ENCODE results near the gene ARRB2.
"Not testable (repeated sequence)": the region's sequence is repeated elsewhere in the genome, so short reads cannot be mapped to it uniquely, and the experiment has no call there.

Gene ARRB2

DNA sequence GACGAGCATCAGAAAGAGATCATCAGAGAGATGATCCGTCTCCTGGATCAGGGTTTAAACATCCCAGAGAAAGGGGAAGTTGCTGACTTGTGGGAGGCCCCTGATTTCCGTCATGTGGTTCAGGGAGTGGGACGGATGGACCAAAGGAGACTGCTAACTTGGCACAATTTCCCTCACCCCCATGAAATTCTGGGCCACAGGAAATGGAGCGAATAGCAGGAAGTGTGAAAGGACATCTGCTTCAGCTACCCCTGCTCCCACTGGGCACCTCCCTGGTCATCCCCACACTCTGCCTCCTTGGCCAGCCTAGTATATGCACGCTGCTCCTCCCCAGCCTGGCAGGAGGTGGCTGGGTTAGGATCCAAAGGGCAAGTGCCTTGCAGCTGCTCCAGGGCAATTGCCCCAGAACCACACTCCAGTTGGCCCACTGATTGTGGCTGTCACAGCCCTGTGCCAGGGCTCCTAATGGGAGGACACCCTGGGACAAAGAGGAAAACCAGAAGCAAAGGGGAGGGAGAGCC lies 1.3 kb downstream of the ARRB2 start:
- peak overlapping the region; percentile 83 for H3K27ac Mint-ChIP-seq
- H3K4me1 Mint-ChIP-seq, result peaks cover 60% of the 10 kb centered on the region
- H3K9me3 Mint-ChIP-seq, result no peaks in the 10 kb centered on the region
- H3K4me3 Mint-ChIP-seq, result peak overlapping the region; percentile 96
- H3K27me3 Mint-ChIP-seq, result no peaks in the 10 kb centered on the region
- ATAC-seq, result no peak
- no peak for DNase-seq
- peaks cover 22% of the 10 kb centered on the region for H3K36me3 Mint-ChIP-seq (ENCODE audit: low read depth)

DNA sequence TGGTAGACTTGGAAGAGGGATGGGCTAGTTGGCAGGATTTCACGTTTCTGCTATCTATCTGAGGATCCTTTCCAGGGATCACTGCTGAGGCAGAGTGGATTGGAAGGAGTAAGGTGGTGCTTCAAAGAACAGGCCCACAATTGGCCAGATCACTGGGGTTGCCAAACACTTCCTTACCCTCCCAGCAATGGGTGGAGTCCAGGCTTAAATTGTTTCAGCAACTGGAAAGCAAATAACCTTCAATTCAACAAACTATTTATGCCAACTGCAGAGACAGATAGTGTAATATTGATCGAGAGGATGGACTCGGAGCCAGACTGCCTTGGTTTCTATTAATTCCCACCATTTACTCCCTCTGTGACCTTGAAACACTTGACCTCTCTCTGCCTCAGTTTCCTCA lies 2.1 kb downstream of the ARRB2 start:
- Mint-ChIP-seq H3K4me3 (peak overlapping the region; percentile 96), H3K4me1 (peaks cover 58% of the 10 kb centered on the region), H3K9me3 (no peaks in the 10 kb centered on the region), H3K36me3 (ENCODE audit: low read depth) (peaks cover 30% of the 10 kb centered on the region), H3K27me3 (no peaks in the 10 kb centered on the region), H3K27ac (peak overlapping the region; percentile 83)
- no peak for ATAC-seq
- DNase-seq, result no peak

DNA sequence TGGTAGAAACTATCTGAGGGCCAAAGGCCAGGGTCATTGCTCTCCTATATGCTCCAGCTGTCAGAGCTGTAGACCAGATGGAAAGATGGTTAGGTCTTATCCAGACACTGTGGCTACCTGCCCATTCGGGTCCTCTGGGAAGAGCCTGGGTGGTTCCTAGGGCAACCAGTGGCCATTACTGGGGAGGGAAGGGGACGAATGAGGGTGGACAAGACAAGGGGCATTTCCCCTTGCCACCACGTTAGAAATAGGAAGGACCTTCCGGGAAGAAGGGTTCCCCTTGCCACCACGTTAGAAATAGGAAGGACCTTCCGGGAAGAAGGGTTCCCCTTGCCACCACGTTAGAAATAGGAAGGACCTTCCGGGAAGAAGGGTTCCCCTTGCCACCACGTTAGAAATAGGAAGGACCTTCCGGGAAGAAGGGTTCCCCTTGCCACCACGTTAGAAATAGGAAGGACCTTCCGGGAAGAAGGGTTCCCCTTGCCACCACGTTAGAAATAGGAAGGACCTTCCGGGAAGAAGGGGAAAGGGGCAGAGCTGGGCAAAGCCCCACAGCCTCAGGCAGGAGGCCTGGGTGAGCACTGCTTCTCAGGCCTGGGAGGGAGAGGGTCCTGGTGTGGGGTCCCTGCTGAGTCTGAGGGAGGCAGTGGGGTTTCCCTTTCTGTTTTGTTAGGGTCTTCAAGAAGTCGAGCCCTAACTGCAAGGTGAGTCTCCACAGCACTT lies 4.1 kb downstream of the ARRB2 start:
- H3K9me3 Mint-ChIP-seq, H3K27me3 Mint-ChIP-seq, DNase-seq, ATAC-seq: not testable (repeated sequence)
- Mint-ChIP-seq H3K4me3 (peak overlapping the region; percentile 76), H3K4me1 (peaks cover 49% of the 10 kb centered on the region), H3K36me3 (ENCODE audit: low read depth) (peaks cover 39% of the 10 kb centered on the region), H3K27ac (peak overlapping the region; percentile 93)

DNA sequence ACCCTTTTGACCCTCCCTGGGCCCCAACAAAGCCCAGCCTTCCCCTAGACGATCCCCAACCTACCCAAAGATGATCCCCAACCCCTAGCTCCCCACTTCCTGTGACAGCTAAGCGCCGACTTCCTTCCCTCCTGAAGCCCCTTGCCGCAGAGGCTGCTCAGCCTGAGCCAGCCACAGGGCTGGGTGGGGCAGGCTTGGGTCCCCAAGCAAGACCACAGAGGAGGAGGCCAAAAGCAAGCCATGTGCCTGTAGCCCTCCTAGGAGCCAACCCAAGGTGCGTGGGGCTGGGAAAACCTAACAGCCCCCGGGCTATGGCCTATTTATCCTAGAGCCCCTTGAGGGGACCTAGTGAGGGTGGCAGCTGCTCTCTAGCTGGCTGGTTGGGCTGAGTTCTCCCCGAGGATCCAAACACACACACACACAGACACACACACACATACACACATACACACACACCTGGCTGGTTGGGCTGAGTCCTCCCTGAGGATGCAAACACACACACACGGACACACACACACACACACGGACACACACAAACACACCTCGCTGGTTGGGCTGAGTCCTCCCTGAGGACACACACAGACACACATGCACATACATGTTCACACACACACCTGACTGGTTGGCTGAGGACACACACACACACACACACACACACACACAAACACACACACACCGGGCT lies 4.8 kb downstream of the ARRB2 start:
- ATAC-seq (peak; percentile 22), DNase-seq (peak; percentile 57)
- H3K36me3 Mint-ChIP-seq (ENCODE audit: low read depth), result peaks cover 36% of the 10 kb centered on the region
- H3K27me3 Mint-ChIP-seq, result no peaks in the 10 kb centered on the region
- H3K4me1 Mint-ChIP-seq, result peaks cover 45% of the 10 kb centered on the region
- H3K4me3 Mint-ChIP-seq, result peak overlapping the region; percentile 76
- H3K9me3 Mint-ChIP-seq, result no peaks in the 10 kb centered on the region
- H3K27ac Mint-ChIP-seq, result peak overlapping the region; percentile 93

DNA sequence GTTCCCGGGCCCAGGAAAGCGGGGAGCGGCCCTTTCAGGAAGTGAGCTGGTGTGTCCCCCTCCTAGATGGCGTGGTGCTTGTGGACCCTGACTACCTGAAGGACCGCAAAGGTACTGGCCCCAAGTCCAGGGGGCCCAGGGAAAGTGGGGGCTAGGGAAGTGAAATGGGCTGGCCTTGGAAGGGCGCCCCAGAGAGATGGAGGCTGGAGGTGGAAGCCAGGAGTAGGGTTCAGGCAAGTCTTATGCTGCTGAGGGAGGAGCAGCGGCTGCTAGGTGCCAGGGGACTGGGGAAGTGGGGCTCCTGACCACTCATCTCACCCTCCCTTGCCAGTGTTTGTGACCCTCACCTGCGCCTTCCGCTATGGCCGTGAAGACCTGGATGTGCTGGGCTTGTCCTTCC lies 5.6 kb downstream of the ARRB2 start:
- H3K4me1 Mint-ChIP-seq, result peaks cover 44% of the 10 kb centered on the region
- peaks cover 40% of the 10 kb centered on the region for H3K36me3 Mint-ChIP-seq (ENCODE audit: low read depth)
- no peak overlapping the region for H3K4me3 Mint-ChIP-seq
- no peaks in the 10 kb centered on the region for H3K9me3 Mint-ChIP-seq
- DNase-seq, result no peak
- H3K27me3 Mint-ChIP-seq, result no peaks in the 10 kb centered on the region
- peak overlapping the region; percentile 93 for H3K27ac Mint-ChIP-seq
- ATAC-seq, result no peak

DNA sequence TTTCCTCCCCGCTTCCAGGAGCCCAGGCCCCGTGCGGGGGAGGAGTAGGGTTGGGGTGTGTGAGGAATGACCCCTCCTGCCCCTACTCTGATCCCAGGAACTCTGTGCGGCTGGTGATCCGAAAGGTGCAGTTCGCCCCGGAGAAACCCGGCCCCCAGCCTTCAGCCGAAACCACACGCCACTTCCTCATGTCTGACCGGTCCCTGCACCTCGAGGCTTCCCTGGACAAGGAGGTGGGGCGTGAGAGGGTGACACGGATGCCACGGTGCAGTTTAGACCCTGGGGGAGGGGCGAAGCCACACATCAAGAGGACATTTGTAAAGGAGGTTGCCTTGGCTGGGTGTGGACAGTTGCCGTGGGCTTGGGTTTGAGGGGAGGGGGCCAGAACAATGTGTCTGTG lies 7.4 kb downstream of the ARRB2 start:
- Mint-ChIP-seq H3K9me3 (no peaks in the 10 kb centered on the region), H3K27ac (no peak overlapping the region), H3K4me3 (no peak overlapping the region), H3K4me1 (peaks cover 28% of the 10 kb centered on the region), H3K36me3 (ENCODE audit: low read depth) (peaks cover 37% of the 10 kb centered on the region), H3K27me3 (no peaks in the 10 kb centered on the region)
- ATAC-seq (no peak), DNase-seq (no peak)

- Mint-ChIP-seq H3K4me1 (peaks cover 23% of the 10 kb centered on the region), H3K36me3 (ENCODE audit: low read depth) (peaks cover 37% of the 10 kb centered on the region), H3K27me3 (no peaks in the 10 kb centered on the region), H3K4me3 (no peak overlapping the region), H3K9me3 (no peaks in the 10 kb centered on the region), H3K27ac (no peak overlapping the region)
- no peak for ATAC-seq
- DNase-seq, result no peak
Observed at GRCh38 chr17:4718276-4718675, 7.8 kb downstream of the ARRB2 start.

- H3K27me3 Mint-ChIP-seq, result no peaks in the 10 kb centered on the region
- ATAC-seq (no peak), DNase-seq (no peak)
- H3K9me3 Mint-ChIP-seq, result no peaks in the 10 kb centered on the region
- H3K27ac Mint-ChIP-seq, result no peak overlapping the region
- H3K4me1 Mint-ChIP-seq, result peaks cover 16% of the 10 kb centered on the region
- H3K36me3 Mint-ChIP-seq (ENCODE audit: low read depth), result peaks cover 36% of the 10 kb centered on the region
- H3K4me3 Mint-ChIP-seq, result no peak overlapping the region
Observed at GRCh38 chr17:4719146-4719545, 8.7 kb downstream of the ARRB2 start.

DNA sequence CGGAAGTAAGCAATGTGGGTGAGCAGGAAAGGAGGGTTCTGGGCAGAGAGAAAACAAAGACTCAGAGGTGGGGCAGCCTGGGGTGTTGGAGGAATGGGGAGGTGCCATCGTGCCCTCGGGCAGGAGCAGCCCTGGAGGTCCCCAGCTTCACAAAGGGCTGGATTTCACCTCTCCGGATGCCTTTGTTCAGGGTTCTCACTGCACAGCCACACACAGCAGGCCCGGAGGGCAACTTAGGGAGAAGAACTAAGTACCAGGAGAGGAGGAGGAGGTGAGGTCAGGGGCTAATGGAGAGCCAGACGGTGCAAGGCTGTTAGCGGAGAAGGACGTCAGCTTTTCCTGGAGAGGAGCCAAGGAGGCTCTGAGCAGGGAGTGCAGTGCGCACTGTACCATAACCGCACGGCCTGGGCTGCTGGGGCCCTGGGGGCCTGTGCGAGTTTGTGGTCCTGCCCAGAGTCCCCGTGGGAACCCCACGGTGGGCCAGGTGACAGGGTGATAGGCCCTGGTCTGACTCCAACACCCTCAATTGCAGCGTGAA lies 9.3 kb downstream of the ARRB2 start:
- DNase-seq (no peak), ATAC-seq (no peak)
- peaks cover 34% of the 10 kb centered on the region for H3K36me3 Mint-ChIP-seq (ENCODE audit: low read depth)
- H3K27ac Mint-ChIP-seq, result no peak overlapping the region
- no peaks in the 10 kb centered on the region for H3K9me3 Mint-ChIP-seq
- no peaks in the 10 kb centered on the region for H3K27me3 Mint-ChIP-seq
- no peak overlapping the region for H3K4me3 Mint-ChIP-seq
- H3K4me1 Mint-ChIP-seq, result peaks cover 13% of the 10 kb centered on the region

- Mint-ChIP-seq H3K36me3 (ENCODE audit: low read depth) (peaks cover 27% of the 10 kb centered on the region), H3K4me3 (no peak overlapping the region), H3K27me3 (no peaks in the 10 kb centered on the region), H3K27ac (peak overlapping the region; percentile 54), H3K9me3 (no peaks in the 10 kb centered on the region), H3K4me1 (peaks cover 5% of the 10 kb centered on the region)
- DNase-seq (no peak), ATAC-seq (no peak)
Observed at GRCh38 chr17:4720787-4721186, 10.4 kb downstream of the ARRB2 start.

- Mint-ChIP-seq H3K9me3 (no peaks in the 10 kb centered on the region), H3K27me3 (no peaks in the 10 kb centered on the region), H3K4me1 (peaks cover 3% of the 10 kb centered on the region), H3K36me3 (ENCODE audit: low read depth) (peaks cover 26% of the 10 kb centered on the region), H3K4me3 (no peak overlapping the region), H3K27ac (peak overlapping the region; percentile 54)
- ATAC-seq (peak; percentile 17), DNase-seq (no peak)
Observed at GRCh38 chr17:4721203-4722135, 11.0 kb downstream of the ARRB2 start.

DNA sequence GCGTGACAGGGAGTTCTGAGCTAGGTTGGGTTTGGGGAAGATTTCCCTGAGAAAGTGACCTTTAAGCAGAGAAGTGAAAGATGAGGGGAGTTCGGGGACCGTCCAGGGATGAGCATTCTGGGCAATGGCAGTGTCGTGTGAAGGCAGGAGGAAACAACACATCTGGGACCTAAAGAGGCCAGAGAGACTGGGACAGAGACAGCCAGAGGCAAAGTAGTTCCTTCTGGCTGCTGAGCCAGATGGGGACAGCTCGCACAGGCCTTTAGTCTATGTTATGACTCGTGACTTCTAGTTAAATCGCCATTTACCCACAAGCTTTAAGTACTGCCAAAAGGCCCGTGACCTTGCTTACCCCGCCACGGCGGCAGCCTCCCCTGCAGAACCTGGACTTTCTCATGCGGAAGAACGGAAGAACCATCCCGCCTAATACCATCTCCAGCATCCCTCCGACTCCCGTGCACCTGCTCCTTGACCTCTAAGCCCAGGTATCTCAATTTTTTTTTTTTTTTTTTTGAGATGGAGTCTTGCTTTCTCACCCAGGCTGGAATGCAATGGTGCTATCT lies 12.3 kb downstream of the ARRB2 start:
- peaks cover 15% of the 10 kb centered on the region for H3K36me3 Mint-ChIP-seq (ENCODE audit: low read depth)
- H3K27ac Mint-ChIP-seq, result no peak overlapping the region
- no peaks in the 10 kb centered on the region for H3K27me3 Mint-ChIP-seq
- DNase-seq (no peak), ATAC-seq (peak; percentile 25)
- peaks cover 9% of the 10 kb centered on the region for H3K4me1 Mint-ChIP-seq
- no peaks in the 10 kb centered on the region for H3K9me3 Mint-ChIP-seq
- H3K4me3 Mint-ChIP-seq, result no peak overlapping the region

DNA sequence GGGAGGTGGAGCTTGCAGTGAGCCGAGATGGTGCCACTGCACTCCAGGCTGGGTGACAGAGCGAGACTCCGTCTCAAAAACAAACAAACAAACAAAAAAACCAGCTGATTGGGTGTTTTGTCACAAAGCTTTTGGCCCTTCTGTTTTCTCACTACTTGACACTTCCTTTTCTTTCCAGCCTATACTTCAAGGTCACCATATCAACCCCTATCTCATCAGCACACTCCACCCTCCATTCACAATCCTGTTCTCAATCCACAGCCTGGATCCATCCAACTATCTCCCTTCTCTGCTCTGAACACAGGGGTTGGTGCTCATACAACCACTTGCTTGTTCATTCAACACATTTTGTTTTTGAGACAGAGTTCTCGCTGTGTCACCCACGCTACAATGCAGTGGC lies 14.2 kb downstream of the ARRB2 start:
- H3K9me3 Mint-ChIP-seq, result no peaks in the 10 kb centered on the region
- H3K27ac Mint-ChIP-seq, result no peak overlapping the region
- no peak for DNase-seq
- H3K4me1 Mint-ChIP-seq, result peaks cover 24% of the 10 kb centered on the region
- no peak for ATAC-seq
- peaks cover 6% of the 10 kb centered on the region for H3K36me3 Mint-ChIP-seq (ENCODE audit: low read depth)
- no peaks in the 10 kb centered on the region for H3K27me3 Mint-ChIP-seq
- H3K4me3 Mint-ChIP-seq, result no peak overlapping the region
